ENCODE data around the gene BCDIN3D.

DNA sequence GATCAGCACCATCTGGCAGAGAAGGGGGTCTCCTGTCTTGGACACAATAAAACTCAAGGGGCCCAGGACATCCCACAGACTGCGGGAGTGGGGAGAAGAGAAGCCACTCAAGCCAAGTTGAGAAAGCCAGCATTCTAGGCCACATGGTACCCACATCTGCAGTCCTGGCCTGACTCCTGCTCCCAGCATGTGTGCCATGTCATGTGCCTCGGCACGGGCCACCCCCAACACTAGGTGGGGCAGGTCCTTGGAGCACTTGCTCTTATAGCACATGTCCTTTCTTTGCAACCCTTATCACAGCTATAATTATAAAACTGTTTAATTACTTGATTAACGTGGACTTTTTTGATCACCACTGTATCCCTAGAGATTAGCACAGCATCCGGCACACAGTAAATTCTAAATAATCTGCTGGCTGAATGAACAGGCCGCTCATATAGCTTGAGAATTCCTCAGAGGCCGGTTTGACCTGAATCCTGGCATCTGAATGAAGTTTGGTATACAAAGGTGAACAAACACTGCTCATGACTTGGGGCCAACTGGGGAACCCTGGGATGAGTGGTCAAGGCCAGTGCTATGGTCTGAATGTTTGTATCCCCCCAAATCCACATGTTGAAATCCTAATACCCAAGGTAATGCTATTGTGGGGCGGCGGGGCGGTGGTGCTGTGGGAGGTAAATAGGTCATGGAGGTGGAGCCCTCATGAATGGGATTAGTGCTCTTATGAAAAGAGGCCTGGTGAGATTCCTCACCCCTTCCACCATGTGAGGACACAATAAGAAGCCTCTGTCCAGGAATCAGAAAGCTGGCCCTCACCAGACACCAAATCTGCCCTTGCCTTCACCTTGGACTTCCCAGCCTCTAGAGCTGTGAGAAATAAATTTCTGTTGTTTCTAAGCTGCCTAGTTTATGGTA lies 21.3 kb downstream of the BCDIN3D start:
- no peak for TF ChIP-seq POLR2A (IDR thresholded peaks at IDR 0.05)
- TF ChIP-seq CTCF (IDR thresholded peaks at IDR 0.05) = no peak
